Epithelial cell of prostate (primary cell): ENCODE measurements around the gene LTA4H.

Experiments
- DNase-seq: peaks from one replicate; pipeline ENCODE4 v3.0.0-alpha.2; 2011; ENCODE audit warnings: low read depth, low spot score
- H3K27ac ChIP-seq: fragments of 450-650 bp; 2 replicates; pipeline ENCODE4 v1.5.1; 2017; ENCODE audit warnings: mild to moderate bottlenecking

LTA4H gene

DNA sequence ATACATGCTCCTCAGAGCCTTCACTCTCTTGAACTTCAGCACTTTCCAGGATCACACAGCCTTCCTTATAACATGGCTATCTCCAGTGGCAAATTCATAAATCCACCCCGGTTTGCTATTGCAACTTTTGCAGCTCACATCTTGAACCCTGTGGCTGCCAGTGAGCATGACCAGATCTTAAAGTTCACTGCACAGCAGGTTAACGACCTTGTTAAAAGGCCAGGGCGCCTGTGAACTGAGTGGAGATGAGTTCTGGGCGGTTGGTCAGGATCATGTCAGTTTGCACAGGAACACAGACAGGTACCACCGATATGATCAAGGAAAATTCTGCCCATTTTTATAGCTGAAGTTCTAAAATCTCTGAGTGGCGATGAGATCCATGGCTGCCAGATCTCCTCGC is 24.7 kb upstream of the LTA4H start:
- DNase-seq: no peak
- H3K27ac ChIP-seq: no peak overlapping the region

DNA sequence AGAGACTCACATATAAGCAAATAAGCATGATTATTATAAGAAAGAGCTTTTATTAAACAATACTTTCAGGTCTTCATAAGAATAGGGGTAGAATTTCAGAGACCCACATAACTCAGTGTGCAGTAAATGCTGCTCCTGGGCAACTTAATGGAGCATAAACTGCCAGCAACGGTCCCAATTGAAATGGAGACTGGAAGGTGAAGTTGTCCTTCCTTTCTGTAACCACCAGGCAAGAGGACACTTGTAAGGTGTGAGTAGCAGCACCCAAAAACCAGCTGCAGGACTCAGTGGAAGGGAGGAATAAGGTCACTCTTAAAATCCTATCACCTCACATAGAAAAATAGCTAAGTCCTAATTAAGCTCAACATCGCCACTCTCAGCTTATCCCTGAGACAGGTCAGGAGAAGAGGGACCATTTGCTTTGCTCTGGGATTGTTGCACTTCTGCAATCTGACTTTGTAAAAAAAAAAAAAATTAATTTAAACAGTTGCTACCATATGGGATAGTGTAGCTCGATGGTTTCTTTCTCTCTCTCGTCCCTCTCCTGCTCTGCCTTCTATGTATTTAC is 22.7 kb upstream of the LTA4H start:
- no peak overlapping the region for H3K27ac ChIP-seq
- no peak for DNase-seq

DNA sequence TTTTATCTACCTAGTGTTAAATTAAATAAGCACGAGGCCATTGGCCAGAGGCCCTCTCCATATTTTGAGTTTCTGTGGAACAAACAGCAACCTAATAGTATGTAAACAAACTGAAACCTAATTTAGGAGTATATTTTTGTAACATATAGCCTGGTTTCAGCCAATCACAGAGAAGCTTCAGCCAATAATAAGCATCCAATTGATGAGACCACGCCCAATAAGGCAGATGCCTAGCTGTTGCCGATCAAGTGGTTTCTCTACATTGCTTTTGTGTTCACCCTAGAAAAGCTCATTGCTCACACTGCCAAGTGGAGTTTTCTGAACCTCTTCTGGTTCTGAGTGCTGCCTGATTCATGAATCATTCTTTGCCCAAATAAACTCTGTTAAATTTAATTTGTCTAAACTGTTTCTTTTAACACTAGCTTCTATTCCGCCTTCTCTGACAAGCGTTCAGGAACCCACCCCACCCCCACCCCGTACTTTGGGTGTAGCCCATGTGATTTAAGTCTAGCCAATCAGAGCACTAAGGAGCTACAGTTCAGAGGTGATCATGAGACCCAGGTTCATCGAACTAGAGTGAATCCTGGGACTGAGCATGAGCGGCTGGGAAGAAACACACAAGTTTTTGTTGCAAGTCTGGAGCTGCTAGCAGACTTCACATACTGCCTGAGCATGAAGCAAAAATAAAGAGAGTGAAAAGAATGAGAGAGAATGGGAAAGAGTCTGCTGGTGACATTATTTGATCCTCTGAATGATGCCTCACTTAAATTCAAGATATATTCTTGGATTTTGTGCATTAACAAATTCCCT is 21.5 kb upstream of the LTA4H start:
- DNase-seq: no peak
- H3K27ac ChIP-seq: no peak overlapping the region

DNA sequence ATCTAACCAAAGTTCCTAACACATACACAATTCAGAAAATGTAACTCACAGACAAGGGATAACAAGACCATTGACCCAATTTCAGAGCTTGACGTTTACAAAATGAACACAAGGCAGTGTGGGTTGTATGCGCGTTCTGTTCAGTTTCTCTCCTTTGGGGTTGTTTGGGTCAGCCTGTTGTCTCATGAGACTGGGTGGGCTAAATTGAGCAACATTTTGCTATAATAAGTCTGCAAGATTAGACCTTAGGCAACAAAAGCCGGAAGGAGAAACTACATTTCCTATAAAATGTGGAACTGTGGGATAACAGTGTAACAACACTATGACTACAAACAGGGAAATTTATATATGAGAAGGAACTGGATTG is 18.8 kb upstream of the LTA4H start:
- H3K27ac ChIP-seq: no peak overlapping the region
- DNase-seq: no peak

DNA sequence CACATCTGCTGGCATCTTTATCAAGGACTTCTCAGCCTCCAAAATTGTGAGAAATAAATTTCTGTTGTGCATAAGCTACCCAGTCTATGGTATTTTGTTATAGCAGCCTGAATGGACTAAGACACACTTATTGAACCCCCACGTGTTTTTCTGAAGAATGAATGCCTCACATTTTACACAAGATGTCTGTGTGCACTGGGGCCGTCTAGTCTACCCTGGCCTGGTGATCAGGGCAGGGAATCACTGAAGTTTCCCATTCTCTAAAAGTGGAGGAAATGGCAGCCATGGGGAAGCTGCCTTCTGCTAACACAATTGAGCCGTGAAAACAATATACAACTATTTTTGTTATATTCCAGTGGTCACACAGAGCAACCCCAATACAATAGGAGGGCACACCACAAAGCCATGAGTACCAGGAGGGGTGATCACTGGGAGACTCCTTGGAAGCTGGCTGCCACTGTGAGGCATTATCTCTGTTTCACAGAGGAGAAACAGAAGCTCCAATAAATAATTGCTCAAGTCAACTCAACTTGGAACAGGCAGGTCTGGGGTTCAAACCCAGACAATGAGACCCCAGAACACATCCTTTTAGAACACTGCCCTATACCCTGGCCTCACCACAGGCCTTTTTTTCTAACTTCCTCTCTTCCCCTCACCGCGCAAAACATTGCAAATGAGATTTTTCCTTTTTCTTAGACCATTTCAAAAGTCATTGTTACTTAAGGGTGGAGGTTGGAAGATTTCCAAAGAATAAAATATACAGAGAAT is 18.3 kb upstream of the LTA4H start:
- DNase-seq: no peak
- H3K27ac ChIP-seq: no peak overlapping the region

DNA sequence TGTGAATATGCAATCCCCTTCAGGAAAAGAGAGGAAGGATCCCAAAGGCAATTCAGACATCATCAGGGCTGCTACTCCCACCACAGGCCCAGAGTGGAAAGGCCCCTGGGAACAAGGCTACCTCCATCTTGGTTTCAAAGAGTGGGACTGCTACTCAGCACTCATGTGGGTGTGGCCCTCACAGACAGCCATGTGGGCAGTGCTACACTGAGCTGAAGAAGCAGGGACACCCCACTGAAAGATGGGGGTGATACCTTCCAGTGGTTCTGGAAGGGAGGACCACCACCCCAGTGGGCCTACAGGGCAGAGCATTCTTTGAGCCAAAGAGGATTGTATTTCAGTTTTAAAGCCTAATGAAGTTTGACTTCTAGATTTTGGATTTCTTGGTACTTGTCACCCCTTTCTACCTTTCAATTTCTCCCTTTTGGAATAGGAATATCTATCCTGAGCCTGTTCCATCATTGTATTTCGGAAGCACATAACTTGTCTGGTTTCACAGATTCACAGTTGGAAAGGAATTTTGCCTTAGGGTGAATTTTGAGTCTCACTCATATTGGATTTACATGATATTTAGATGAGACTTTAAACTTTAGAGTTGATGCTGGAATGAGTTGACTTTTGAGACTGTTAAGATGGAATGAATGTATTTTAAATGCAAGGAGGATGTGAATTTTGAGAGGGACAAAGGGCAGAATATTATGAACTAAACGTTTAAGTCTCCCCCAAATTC is 16.5 kb upstream of the LTA4H start:
- no peak overlapping the region for H3K27ac ChIP-seq
- DNase-seq: no peak

DNA sequence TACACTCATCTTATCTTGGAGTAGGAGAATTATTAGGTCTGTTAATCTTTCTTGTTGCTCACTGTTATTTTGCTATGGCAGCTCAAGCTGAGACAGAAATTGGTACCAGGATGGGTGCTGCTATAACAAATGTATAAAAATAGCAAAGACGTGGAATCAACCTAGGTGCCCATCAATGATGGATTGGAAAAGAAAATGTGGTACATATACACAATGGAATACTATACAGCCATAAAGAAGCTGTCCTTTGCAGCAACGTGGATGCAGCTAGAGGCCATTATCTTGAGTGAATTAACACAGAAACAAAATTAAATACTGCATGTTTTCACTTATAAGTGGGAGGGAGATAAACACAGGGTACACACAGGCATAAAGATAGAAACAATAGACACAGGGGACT is 14.8 kb upstream of the LTA4H start:
- no peak overlapping the region for H3K27ac ChIP-seq
- no peak for DNase-seq

DNA sequence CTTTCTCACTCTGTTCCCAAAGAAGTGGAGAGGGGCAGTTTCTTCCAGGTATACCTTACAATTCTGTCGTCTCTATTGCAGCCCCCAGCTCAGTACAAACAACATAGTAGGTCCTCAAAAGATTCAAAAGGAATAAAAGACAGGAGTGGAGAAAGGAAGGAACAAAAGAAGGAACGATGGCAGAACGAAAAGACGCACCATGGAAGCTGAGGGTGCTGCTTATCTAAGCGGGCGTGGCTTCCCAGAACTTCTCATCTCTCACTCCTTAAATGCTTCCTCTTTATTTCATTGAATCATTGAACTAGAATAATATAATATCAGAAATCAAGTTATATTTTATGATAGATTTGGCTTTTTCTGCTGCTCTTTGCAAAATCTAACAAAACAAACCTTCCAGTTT is 13.7 kb upstream of the LTA4H start:
- no peak for DNase-seq
- H3K27ac ChIP-seq: peak overlapping the region; percentile 95

DNA sequence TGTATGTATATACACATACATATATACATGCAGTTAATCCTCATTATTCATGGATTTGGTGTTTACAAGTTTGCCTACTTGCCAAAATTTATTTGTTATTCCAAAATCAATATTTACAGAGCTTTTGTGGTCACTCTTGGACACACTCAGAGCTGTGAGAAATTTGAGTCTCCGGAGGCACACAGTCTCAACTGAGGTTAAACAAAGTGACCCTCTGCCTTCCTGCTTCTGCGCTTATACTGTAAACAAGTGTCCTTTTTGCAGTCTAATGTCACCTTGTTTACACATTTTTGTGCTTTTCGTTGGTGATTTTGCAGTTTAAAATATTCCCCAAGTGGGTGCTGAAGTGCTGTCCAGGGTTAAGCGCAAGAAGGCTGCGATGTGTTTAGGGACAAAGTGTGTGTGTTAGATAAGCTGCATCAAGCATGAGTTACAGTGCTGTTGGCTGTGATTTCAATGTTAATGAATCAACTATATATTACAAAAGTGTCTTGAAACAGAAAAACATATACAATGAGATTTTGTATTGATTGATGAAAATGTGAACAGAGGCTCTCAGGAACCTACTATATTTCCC is 13.1 kb upstream of the LTA4H start:
- no peak for DNase-seq
- peak overlapping the region; percentile 95 for H3K27ac ChIP-seq

DNA sequence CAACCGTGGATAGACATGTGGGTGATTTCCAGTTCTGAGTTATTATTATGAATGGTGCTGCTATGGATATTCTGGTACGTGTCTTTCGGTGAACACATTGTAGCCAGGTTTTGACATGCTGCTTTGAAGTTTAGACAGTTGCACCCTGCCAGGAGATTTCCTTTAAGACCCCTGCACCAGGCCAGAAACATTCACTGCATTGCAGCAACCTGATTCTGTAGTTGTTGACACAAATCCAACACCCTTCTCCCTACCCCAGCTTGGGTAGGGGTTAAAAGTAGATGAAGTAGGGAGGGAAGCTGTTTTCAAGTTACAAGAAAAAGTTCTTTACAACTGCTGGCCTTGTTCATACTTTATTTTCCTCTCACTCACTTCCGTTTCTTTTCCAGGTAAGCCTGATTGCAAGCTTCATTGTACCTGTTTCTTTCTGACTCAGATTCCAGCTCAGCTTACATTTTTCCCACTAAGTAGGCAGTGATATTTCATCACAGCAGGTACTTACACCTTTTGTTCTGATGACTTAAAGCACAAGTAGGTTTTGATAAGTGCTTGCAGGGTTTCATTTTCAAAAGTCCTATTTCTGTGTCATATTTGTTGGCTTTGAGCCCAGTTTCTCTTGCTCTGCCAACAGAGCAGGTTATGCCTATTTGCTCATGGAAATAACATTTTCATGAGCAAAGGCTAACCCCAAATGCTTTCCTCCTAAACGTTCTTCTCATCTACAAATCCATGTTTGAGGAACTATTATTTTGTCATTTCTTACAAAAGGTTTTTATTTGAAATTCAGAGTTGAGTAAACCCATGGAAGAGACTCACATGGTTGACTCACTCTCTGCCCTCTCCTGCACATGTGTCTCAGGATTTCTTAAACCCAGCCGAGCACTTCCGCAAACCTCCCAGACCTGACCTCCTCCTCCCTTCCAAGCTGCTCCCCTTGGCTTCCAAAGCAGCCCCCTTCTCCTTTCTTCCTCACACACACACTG is 12.1 kb upstream of the LTA4H start:
- DNase-seq: peak; percentile 99
- peak overlapping the region; percentile 95 for H3K27ac ChIP-seq

DNA sequence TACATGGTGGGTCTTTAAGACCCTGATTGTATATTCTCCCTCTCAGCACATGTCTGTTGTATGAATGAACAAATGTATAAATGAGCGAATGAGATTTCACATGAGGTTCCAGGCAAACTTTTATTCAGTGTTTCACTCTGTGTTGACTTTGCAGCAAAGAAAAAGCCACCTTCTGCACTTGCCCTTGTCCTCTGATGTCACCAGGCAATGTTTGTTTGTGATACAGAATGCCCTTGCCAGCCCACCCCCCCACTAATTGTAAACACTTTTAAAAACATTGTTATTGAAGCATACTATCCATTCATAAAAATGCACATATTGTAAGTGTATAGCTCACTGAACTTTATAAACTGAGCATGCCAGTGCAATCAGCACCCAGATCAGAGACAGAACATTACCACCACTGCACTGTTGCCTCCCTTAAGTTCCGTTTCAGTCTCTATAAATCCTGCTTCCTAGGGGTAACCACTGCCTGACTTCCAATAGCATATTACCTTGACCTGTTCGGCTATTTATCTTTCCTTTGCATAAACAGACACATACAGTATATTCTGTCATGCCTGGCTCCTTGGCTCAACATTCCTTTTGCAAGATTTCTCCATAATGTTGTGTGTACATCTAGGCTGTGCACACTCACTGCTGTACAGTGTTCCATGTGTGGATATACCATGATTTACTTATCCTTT is 11.3 kb upstream of the LTA4H start:
- DNase-seq: no peak
- peak overlapping the region; percentile 95 for H3K27ac ChIP-seq

DNA sequence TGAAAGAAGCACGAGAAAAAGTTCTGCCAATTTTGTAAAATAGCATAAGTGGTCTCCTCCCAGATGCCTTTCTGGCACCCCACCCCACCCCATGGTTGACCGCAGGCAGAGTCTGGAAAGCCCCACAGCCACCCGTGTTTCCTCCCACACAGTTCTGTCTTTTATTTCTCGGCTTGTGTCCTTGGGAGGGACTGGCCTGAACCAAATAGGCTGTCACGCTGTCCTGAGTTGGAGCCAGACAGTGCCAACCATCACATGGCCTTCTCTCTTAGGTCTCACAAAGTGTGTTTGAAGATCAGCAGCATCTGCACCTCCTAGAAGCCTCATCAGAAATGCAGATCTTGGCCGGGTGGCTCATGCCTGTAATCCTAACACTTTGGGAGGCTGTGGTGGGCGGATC is 10.2 kb upstream of the LTA4H start:
- no peak for DNase-seq
- no peak overlapping the region for H3K27ac ChIP-seq

DNA sequence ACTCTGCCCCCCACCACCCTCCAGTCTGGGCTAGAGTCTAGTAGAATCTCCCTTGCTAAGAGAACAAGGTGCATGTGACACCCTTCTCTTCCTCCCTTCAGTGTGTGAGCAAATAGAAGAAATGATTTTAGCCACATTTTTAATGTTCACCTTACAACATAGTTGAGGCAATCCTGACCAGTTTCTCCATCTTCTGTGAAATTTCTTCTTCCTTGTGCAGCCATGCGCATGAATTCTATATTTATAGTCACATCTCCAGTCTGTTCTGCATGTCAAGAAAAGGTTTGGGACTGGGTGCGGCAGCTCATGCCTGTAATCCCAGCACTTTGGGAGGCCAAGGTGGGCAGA is 9.5 kb upstream of the LTA4H start:
- H3K27ac ChIP-seq: no peak overlapping the region
- no peak for DNase-seq

DNA sequence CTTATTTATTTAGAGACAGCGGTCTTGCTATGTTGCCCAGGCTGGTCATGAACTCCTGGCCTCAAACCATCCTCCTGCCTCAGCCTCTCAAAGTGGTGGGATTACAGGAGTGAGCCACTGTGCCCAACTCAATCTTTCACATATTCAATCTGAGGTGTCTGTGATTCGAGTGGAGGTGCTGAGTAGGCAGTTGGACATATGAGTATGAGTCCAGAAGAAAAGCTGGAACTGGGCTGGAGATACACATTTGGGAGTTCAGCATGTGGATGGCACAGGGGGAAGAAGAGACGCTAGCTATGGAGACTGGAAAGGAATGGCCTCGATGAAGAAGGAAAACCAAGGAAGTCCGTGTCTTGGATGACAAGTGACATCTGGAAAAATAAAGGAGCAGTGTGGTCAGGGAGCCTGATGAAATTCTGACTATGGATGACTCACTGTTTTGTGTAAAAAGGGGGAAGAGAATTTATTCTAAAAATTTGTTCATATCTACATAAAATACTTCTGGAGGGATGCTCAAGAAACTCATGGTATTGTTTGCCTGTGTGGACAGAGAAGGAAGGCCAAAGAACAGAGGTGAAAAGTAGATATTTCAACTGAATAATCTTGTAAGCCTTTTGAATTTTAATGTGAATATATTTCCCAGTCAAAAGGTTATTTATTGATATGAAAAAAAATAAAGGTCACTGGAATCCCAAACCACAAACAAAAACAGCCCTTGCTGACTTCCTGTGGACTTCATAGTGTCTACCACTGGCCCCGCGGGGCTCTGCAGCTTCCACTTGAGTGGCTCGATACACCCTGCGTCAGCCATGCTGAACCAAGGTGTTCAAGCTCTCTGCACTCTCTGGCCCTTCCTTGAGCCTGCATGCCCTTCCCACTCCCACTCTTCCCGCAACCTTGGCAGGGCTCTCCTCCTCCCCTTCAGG is 8.9 kb upstream of the LTA4H start:
- H3K27ac ChIP-seq: peak overlapping the region; percentile 26
- DNase-seq: no peak

DNA sequence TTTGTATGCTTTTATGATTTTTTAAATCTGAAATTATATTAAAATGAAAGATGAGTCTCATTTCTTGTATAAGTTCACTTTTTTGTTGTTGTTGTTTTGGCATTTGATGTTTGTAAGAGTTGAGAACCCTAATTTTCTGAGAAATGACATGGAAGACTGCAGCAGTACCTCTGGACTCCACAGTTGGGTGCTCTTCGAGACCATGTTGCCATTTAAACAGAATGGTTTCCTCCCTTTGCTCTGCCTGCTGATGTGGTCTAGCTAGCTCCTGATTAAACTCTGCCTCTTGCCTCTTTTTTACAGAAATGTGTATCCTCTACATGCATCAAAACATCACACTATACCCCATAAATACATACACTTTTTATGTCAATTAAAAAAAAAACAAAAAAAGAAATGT is 5.8 kb upstream of the LTA4H start:
- H3K27ac ChIP-seq: no peak overlapping the region
- DNase-seq: no peak

DNA sequence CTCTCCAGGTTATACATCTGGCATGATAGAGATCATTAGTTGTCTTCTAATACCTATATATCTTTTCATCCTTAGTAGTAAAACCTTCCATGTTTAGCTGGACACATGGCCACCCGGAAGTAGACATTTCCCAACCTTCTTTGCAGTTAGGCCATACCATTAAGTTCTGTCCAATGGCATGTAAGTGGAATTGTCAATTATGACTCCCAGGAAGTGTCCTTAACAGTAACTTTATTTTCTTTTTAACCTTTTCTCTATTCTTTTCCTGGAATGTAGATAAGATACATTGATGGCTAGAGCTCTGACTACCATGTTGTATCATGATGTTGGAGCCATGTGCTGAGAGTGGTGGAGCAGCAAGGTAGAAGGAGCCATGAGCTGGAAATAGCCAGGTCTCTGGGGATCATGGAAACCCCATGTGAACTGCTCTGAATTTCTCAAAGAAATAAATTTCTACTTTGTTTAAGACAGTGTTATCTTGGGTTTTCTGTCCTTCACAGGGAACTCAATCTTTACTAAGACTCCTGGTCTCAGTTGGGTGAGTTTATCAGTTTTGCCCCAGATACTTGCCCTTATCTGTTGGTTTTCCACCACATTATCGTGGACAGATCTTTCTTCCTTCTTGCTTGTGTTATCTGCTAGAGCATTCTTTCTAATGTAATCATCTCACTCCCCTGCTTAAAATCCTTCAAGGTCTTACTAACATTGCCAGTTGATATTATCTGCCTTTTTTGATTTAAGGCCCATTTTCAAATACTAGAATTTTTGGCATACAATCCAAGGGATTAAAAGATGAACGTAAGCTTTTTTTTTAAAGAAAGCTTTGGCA is 5.1 kb upstream of the LTA4H start:
- H3K27ac ChIP-seq: no peak overlapping the region
- no peak for DNase-seq

DNA sequence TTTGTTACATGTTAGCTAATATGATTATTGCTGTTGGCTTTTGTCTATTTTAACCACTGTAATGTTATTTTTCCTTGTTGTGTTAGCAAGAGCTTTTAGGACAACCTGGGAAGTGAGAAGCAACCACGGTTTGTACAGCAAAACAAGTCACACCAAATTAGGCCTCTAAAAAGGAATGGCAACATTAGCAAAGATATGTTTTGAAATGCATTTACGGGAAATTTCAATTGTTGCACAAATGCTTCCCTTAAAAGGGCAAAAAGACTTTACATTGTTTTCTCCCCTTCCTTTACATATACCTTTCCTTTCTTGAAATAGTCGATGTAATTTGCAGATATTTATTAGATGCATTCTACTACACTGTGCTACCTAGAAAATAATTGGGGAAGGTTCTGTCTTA is 4.1 kb upstream of the LTA4H start:
- no peak for DNase-seq
- H3K27ac ChIP-seq: no peak overlapping the region
